Measurements from ENCODE around the gene LCN12. TPM values are rescaled to one million over a fixed set of nuclear protein-coding genes. Genes with fewer than 3 reads are reported as not detected.

LCN12 gene
- total RNA-seq, 1 donor: not detected

DNA sequence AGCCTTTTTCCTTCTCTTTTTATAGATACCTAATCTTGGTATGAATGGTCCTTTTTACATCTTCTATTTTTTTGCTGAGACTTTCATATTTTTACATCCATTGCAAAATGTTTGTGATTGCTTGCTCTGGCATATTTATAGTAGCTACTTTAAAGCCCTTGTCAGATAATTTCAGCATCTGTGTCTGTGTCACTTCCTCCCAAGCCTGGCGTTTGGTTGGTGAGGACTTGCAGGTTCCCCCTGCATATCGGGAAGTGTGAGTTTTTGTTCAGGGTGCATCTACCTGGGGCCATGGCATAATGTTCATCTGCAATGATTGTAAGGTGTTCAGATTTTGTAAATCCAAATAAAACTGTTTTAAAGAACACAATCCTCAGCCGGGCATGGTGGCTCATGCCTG, 16.4 kb upstream of the LCN12 start:
- no peak for DNase-seq (ENCODE audit: low read depth)
- TF ChIP-seq, protein P1, sequence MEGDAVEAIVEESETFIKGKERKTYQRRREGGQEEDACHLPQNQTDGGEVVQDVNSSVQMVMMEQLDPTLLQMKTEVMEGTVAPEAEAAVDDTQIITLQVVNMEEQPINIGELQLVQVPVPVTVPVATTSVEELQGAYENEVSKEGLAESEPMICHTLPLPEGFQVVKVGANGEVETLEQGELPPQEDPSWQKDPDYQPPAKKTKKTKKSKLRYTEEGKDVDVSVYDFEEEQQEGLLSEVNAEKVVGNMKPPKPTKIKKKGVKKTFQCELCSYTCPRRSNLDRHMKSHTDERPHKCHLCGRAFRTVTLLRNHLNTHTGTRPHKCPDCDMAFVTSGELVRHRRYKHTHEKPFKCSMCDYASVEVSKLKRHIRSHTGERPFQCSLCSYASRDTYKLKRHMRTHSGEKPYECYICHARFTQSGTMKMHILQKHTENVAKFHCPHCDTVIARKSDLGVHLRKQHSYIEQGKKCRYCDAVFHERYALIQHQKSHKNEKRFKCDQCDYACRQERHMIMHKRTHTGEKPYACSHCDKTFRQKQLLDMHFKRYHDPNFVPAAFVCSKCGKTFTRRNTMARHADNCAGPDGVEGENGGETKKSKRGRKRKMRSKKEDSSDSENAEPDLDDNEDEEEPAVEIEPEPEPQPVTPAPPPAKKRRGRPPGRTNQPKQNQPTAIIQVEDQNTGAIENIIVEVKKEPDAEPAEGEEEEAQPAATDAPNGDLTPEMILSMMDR (IDR thresholded peaks at IDR 0.05; ENCODE audit: insufficient read depth, low read length): no peak

GRCh38 chr9:136936645-136937170, 15.4 kb upstream of the LCN12 start:
- TF ChIP-seq, protein P1 (IDR thresholded peaks at IDR 0.05; ENCODE audit: insufficient read depth, low read length): no peak
- no peak for DNase-seq (ENCODE audit: low read depth)
- H3K4me3 ChIP-seq (ENCODE audit: low read depth, low read length): no peak overlapping the region

More for the DNA sequence above, 16.4 kb upstream of the LCN12 start:
- H3K4me3 ChIP-seq (ENCODE audit: low read depth, low read length): no peak overlapping the region

DNA sequence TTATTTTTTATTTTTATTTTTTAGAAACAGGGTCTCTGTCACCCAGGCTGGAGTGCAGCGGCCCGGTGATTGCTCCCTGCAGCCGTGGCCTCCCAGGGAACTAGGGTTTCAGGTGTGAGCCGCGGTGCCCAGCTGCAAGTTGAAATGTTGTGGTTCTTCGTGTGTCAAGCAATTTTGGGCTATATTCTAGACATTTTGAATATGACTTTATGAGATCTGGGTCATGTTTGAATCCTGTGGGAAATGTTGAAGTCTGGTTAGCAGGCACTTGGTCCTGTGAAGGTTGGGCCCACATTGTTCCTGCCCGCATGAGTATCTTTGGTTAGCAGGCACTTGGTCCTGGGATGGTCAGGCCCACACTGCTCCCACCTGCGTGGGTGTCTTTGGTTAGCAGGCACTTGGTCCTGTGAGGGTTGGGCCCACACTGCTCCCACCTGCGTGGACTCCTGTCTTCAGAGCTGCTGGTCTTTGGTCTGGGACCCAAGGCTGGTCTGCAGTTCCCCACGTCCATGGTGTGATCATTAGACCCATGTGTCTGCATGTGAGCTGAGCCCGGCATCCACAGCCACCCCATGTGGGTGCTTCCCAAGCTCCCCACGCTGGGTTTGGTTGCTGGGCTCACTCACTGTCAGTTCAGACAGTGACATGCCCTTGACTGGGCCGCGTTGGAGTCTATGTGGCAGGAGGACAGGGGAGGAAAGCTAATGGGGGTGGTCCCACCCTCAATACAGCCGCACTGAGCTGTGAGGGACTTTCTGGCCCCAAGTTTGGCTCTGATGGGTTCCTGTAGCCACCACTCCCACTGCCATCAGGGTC, 14.7 kb upstream of the LCN12 start:
- H3K4me3 ChIP-seq (ENCODE audit: low read depth, low read length): no peak overlapping the region
- no peak for DNase-seq (ENCODE audit: low read depth)
- TF ChIP-seq, protein P1 (IDR thresholded peaks at IDR 0.05; ENCODE audit: insufficient read depth, low read length): no peak

DNA sequence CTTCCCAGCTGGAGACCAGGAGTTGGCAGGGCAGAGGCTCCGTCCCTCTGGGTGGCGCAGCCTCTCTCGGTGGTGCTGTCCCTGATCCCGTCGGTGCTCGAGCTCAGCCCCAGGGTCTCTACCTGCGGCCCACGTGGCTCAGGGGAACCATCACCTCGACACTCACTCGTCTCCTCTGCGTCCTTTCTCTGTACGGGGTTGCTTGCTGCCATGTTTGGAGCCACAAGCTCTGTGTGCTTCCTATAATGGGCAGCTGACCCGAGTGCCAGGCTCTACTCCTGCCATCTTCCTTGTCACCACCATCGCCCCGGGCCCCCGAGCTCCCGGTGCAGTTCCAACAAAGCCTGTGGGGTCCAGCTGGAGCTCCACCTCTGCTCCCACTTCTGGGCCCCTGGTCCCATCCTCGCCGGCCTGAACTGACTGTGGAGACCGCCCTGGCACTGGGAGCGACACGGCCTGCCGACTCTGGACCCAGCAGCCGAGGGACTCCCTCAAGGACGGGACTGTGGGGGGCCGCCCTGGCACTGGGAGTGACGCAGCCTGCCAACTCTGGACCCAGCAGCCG, 12.6 kb upstream of the LCN12 start:
- H3K4me3 ChIP-seq (ENCODE audit: low read depth, low read length): no peak overlapping the region
- no peak for DNase-seq (ENCODE audit: low read depth)
- TF ChIP-seq, protein P1 (IDR thresholded peaks at IDR 0.05; ENCODE audit: insufficient read depth, low read length): no peak

- TF ChIP-seq, protein P1 (IDR thresholded peaks at IDR 0.05; ENCODE audit: insufficient read depth, low read length): no peak
- no peak for DNase-seq (ENCODE audit: low read depth)
- H3K4me3 ChIP-seq (ENCODE audit: low read depth, low read length): no peak overlapping the region
Measured at GRCh38 chr9:136939996-136940525, 12.0 kb upstream of the LCN12 start.

- no peak overlapping the region for H3K4me3 ChIP-seq (ENCODE audit: low read depth, low read length)
- no peak for DNase-seq (ENCODE audit: low read depth)
- TF ChIP-seq, protein P1 (IDR thresholded peaks at IDR 0.05; ENCODE audit: insufficient read depth, low read length): no peak
Measured at GRCh38 chr9:136940526-136941230, 11.4 kb upstream of the LCN12 start.

Measured in fibroblast of the aortic adventitia (primary cell).